Central memory CD8-positive, alpha-beta T cell (primary cell): ENCODE measurements around the gene LRRC73.
A peak's percentile ranks its signal among the peaks of the same experiment; 100 is the strongest.
"Not testable (repeated sequence)": the region's sequence is repeated elsewhere in the genome, so short reads cannot be mapped to it uniquely, and the experiment has no call there.

Source experiments
- ATAC-seq: fragments of 150-1000 bp; cut with Tn5 transposase; replicated peaks from 2 replicates; pipeline ENCODE4 v1.10.0; 2022; ENCODE audit warnings: mild to moderate bottlenecking, moderate FRiP score, moderate number of reproducible peaks; ENCODE audit not compliant: poor library complexity, severe bottlenecking; ENCODE audit errors: extremely low read depth
- DNase-seq, 2 donors: peaks; one replicate each; pipeline ENCODE4 v3.0.0; 2021; ENCODE audit warnings: low spot score in 2 of 2
- H3K27ac Mint-ChIP-seq: one replicate; pipeline ENCODE4 v1.8.0; 2022; ENCODE audit warnings: low read depth, mild to moderate bottlenecking, moderate library complexity, mixed read lengths
- H3K27me3 Mint-ChIP-seq: one replicate; pipeline ENCODE4 v1.8.0; 2022; ENCODE audit warnings: mixed read lengths
- H3K36me3 Mint-ChIP-seq: one replicate; pipeline ENCODE4 v1.8.0; 2022; ENCODE audit warnings: mild to moderate bottlenecking, moderate library complexity, mixed read lengths; ENCODE audit not compliant: insufficient read depth
- H3K4me1 Mint-ChIP-seq: one replicate; pipeline ENCODE4 v1.8.0; 2022; ENCODE audit warnings: mixed read lengths
- H3K4me3 Mint-ChIP-seq: one replicate; pipeline ENCODE4 v1.8.0; 2022; ENCODE audit warnings: mild to moderate bottlenecking, moderate library complexity, mixed read lengths
- H3K9me3 Mint-ChIP-seq: one replicate; pipeline ENCODE4 v1.8.0; 2022; ENCODE audit warnings: mixed read lengths

The LRRC73 gene

DNA sequence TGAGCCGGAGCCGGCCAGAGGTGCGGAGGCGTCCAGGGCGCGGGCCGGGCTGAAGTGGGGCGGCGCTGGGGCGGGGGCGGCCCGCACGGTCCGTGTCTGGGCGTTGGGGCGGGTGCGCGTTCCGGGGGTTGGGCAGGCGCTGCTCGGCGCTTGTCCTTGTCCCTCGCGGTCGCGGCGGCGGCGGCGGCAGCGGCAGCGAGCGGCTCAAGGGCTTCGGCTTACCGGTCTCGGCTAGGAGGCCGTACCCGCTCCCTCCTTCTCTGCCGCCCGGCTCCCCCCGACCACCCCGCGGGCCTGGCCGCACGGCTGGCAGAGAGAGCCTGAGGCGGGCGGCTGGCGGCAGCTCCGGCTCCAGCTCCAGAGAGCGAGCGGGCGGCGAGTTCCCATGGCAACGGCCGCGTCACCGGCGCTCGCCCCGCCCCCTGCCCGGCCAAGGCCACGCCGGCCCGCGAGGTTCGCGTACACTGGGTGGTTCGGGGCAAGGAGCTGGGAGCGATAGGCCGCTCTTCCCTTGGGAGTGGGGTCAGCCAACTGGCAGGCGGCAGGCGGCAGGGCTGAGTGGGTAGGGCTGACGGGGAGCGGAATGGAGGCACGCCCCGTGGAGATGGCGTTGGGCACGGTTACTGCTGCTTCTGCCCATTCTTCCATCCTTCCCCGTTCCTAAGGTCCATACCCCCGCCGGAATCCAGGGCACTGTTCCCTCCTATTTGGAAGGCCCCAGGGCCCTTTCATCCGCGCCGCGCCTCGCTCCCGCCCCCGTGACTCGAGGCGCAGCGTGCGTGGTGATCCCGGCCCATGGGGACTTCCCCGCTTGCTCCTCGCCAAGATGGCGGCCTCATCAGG, at the start of gene LRRC73:
LRRC73 (minus strand) TSS at position 363 of the 843 bp plus-strand sequence. CDS start 561 bp downstream, outside the sequence.
- no peak within 1 kb of the TSS for H3K27ac Mint-ChIP-seq
- H3K4me1 Mint-ChIP-seq: peaks cover 47% of the 10 kb centered on the region
- ATAC-seq: peak; percentile 62
- peaks cover 19% of the 10 kb centered on the region for H3K36me3 Mint-ChIP-seq
- H3K4me3 Mint-ChIP-seq: peak within 1 kb of the TSS; percentile 82
- DNase-seq: peak; percentile 62 to 66
- H3K9me3 Mint-ChIP-seq: no peaks in the 10 kb centered on the region
- H3K27me3 Mint-ChIP-seq: peaks cover 22% of the 10 kb centered on the region

GRCh38 chr6:43559328-43559727, 49.2 kb upstream of the LRRC73 start:
- DNase-seq: no peak
- Mint-ChIP-seq H3K27ac (no peak overlapping the region), H3K4me3 (no peak overlapping the region), H3K36me3 (peaks cover 69% of the 10 kb centered on the region), H3K27me3 (no peaks in the 10 kb centered on the region), H3K9me3 (no peaks in the 10 kb centered on the region), H3K4me1 (no peaks in the 10 kb centered on the region)
- ATAC-seq: no peak

- Mint-ChIP-seq H3K27ac (peak overlapping the region; percentile 40), H3K36me3 (peaks cover 69% of the 10 kb centered on the region)
- not testable (repeated sequence) for ATAC-seq, DNase-seq, H3K9me3 Mint-ChIP-seq, H3K4me1 Mint-ChIP-seq, H3K27me3 Mint-ChIP-seq, H3K4me3 Mint-ChIP-seq
Measured at GRCh38 chr6:43557620-43558019, 47.5 kb upstream of the LRRC73 start.

DNA sequence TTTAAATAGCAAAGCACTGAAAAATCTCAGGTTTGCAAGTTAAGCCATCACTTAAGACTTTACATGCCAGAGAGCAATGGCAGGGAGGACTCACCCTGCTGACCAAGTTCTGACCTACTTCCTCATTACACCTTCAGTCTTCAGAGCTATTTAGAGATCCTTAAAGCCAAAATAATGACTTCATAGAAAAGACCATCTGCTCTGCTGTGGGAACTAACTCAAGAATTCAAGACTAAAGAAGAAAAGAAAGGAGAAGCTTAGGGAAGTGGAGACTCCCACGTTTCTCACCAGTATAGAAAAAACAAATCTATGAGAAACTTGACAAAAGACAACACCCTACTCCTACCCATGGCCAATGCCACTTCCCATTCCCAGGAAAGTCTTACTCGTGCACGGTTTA, 37.1 kb upstream of the LRRC73 start:
- Mint-ChIP-seq H3K36me3 (peaks cover 59% of the 10 kb centered on the region), H3K4me1 (peaks cover 9% of the 10 kb centered on the region), H3K4me3 (no peak overlapping the region), H3K9me3 (no peaks in the 10 kb centered on the region), H3K27me3 (no peaks in the 10 kb centered on the region), H3K27ac (no peak overlapping the region)
- ATAC-seq (no peak), DNase-seq (no peak)

GRCh38 chr6:43544461-43544860, 34.3 kb upstream of the LRRC73 start:
- Mint-ChIP-seq H3K4me1 (peaks cover 9% of the 10 kb centered on the region), H3K4me3 (no peak overlapping the region), H3K36me3 (peaks cover 52% of the 10 kb centered on the region), H3K27ac (no peak overlapping the region), H3K9me3 (no peaks in the 10 kb centered on the region), H3K27me3 (no peaks in the 10 kb centered on the region)
- DNase-seq (no peak), ATAC-seq (peak; percentile 43)

DNA sequence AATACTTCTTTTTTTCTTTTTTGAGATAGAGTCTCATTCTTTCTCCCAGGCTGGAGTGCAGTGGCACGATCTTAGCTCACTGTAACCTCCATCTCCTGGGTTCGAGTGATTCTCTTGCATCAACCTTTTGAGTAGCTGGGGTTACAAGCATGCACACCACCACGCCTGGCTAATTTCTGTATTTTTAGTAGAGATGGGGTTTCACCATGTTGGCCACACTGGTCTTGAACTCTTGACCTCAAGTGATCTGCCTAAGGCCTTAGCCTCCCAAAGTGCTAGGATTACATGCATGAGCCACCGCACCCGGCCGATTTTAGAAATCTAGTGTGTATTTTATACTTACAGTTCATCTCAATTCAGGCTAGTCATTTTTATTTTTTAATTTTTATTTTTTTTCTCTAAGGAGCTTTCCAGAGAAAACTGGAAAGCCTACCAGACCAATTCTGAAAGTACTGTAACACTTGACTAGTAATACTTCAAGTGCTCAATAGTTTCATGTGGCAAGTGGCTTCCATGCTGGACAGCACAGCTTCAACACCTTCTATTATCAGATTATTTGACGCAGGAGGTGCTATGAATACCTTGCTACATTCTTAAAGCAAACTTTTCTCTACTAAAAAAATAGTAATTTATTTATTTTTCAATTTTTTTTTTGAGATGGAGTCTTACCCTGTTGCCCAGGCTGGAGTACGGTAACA, 31.8 kb upstream of the LRRC73 start:
- Mint-ChIP-seq H3K4me1 (peaks cover 9% of the 10 kb centered on the region), H3K27me3 (no peaks in the 10 kb centered on the region), H3K27ac (no peak overlapping the region), H3K4me3 (no peak overlapping the region), H3K9me3 (no peaks in the 10 kb centered on the region), H3K36me3 (peaks cover 44% of the 10 kb centered on the region)
- ATAC-seq (no peak), DNase-seq (no peak)

- H3K36me3 Mint-ChIP-seq: peaks cover 38% of the 10 kb centered on the region
- no peak overlapping the region for H3K27ac Mint-ChIP-seq
- DNase-seq (no peak), ATAC-seq (no peak)
- no peaks in the 10 kb centered on the region for H3K27me3 Mint-ChIP-seq
- peaks cover 9% of the 10 kb centered on the region for H3K4me1 Mint-ChIP-seq
- no peak overlapping the region for H3K4me3 Mint-ChIP-seq
- no peaks in the 10 kb centered on the region for H3K9me3 Mint-ChIP-seq
Measured at GRCh38 chr6:43540507-43540906, 30.4 kb upstream of the LRRC73 start.

- H3K27ac Mint-ChIP-seq, H3K4me3 Mint-ChIP-seq, H3K27me3 Mint-ChIP-seq, H3K4me1 Mint-ChIP-seq, DNase-seq, H3K9me3 Mint-ChIP-seq, ATAC-seq: not testable (repeated sequence)
- peaks cover 36% of the 10 kb centered on the region for H3K36me3 Mint-ChIP-seq
Measured at GRCh38 chr6:43539409-43539808, 29.3 kb upstream of the LRRC73 start.

DNA sequence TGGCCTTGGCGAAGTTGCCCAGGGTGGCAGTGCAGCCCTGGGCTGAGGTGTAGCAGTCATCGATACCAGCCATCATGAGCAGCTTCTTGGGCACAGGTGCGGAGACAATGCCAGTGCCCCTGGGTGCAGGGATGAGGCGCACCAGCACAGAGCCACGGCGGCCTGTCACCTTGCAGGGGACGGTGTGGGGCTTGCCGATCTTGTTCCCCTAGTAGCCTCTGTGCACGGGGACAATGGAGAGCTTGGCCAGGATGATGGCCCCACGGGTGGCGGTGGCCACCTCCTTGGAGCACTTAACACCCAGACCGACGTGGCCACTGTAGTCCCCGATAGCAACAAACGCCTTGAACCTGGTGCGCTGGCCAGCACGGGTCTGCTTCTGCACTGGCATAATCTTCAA, 28.8 kb upstream of the LRRC73 start:
- ATAC-seq, H3K9me3 Mint-ChIP-seq, H3K27me3 Mint-ChIP-seq, H3K4me3 Mint-ChIP-seq, DNase-seq, H3K4me1 Mint-ChIP-seq, H3K27ac Mint-ChIP-seq: not testable (repeated sequence)
- peaks cover 35% of the 10 kb centered on the region for H3K36me3 Mint-ChIP-seq

- no peaks in the 10 kb centered on the region for H3K9me3 Mint-ChIP-seq
- H3K4me3 Mint-ChIP-seq: no peak overlapping the region
- H3K36me3 Mint-ChIP-seq: peaks cover 43% of the 10 kb centered on the region
- no peaks in the 10 kb centered on the region for H3K4me1 Mint-ChIP-seq
- ATAC-seq: no peak
- no peak for DNase-seq
- peak overlapping the region; percentile 52 for H3K27ac Mint-ChIP-seq
- H3K27me3 Mint-ChIP-seq: no peaks in the 10 kb centered on the region
Measured at GRCh38 chr6:43532201-43532600, 22.1 kb upstream of the LRRC73 start.

- Mint-ChIP-seq H3K27ac (no peak overlapping the region), H3K9me3 (no peaks in the 10 kb centered on the region), H3K36me3 (peaks cover 52% of the 10 kb centered on the region), H3K4me1 (no peaks in the 10 kb centered on the region), H3K27me3 (no peaks in the 10 kb centered on the region), H3K4me3 (no peak overlapping the region)
- no peak for DNase-seq
- ATAC-seq: no peak
Measured at GRCh38 chr6:43524483-43524961, 14.4 kb upstream of the LRRC73 start.

DNA sequence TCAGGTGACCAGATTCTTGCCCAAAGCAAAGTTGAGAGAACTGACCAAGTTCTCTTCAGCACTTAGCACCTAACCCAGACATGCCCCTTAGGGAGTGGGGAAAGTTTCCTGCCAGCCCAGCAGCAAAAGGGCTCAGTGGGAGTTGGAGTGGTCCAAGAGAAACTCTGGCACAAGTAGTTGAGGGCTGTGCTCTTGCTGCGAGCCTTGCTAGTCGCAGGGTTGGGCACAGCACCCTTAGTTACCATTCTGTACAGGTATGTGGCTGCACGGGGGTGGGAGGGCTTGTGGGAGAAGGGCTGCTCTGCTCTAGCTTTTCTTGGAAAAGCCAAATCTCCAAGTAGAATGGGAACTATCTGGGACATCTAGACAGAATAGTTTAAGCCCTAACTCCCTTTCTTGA, 13.1 kb upstream of the LRRC73 start:
- no peak for ATAC-seq
- no peaks in the 10 kb centered on the region for H3K9me3 Mint-ChIP-seq
- no peak for DNase-seq
- no peaks in the 10 kb centered on the region for H3K4me1 Mint-ChIP-seq
- no peaks in the 10 kb centered on the region for H3K27me3 Mint-ChIP-seq
- H3K4me3 Mint-ChIP-seq: no peak overlapping the region
- peaks cover 43% of the 10 kb centered on the region for H3K36me3 Mint-ChIP-seq
- no peak overlapping the region for H3K27ac Mint-ChIP-seq
